Adrenal gland (tissue), 5 donors: ENCODE data around the gene QSER1.

Source experiments
- POLR2A ChIP-seq, 2 donors: fragments of 450-650 bp; IDR thresholded peaks; one replicate each; pipeline ENCODE4 v1.6.1; 2017; ENCODE audit warnings: antibody characterized with exemption in 2 of 2, mild to moderate bottlenecking in 2 of 2, moderate library complexity in 1 of 2
- TF ChIP-seq, protein P1 (sequence below), 6 experiments: fragments of 450-650 bp in 4 of 6; fragments of 200-600 bp in 2 of 6; sonication (generic) in 1 of 6; IDR thresholded peaks; 1 replicate in 5 of 6; 2 replicates in 1 of 6; pipeline versions ENCODE4 v1.5.1 to v1.8.0; 2016 to 2021; ENCODE audit warnings: antibody characterized with exemption in 6 of 6, mild to moderate bottlenecking in 2 of 6, moderate library complexity in 1 of 6
- donor health status: DM: no; HTN: no; CAD: no.

DNA sequence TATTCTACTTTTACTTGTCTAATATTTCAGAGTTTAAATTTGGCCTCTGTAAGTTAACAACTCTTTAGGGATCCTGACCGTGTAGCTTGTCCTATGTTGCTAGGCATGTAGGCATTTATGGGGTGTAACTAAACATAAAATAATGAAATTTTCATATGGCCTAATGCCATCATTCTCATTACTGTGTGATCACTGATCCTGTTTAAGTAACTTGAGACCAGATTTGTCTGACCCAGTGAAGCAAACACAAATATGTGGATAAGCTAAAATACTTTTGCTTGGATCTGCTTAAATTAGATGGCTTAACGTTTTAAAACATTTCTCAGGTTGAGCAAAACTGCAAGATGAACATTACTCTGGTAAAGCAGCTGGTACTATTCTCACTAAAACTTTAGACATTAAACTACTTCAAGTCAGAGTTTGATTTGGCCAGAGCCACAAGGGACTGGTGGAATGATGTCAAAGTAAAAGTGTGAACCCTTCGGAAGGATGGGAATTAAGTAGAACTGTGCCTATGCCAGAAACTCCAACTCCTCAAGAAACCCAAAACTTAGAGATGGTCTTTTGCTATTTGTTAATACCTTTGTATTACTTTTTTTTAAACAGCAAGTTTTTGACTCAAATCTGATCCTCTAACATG, 12.5 kb downstream of the QSER1 start:
- TF ChIP-seq, protein P1, sequence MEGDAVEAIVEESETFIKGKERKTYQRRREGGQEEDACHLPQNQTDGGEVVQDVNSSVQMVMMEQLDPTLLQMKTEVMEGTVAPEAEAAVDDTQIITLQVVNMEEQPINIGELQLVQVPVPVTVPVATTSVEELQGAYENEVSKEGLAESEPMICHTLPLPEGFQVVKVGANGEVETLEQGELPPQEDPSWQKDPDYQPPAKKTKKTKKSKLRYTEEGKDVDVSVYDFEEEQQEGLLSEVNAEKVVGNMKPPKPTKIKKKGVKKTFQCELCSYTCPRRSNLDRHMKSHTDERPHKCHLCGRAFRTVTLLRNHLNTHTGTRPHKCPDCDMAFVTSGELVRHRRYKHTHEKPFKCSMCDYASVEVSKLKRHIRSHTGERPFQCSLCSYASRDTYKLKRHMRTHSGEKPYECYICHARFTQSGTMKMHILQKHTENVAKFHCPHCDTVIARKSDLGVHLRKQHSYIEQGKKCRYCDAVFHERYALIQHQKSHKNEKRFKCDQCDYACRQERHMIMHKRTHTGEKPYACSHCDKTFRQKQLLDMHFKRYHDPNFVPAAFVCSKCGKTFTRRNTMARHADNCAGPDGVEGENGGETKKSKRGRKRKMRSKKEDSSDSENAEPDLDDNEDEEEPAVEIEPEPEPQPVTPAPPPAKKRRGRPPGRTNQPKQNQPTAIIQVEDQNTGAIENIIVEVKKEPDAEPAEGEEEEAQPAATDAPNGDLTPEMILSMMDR (IDR thresholded peaks at IDR 0.05): no peak
- no peak for TF ChIP-seq POLR2A (IDR thresholded peaks at IDR 0.05)
